SW 1271 (cell line): ENCODE results near the gene PRAMEF7.
"Not testable (repeated sequence)": the region's sequence is repeated elsewhere in the genome, so short reads cannot be mapped to it uniquely, and the experiment has no call there.

Source experiments
- DNase-seq, 2 experiments: peaks; one replicate each; lab custom pipeline; 2025; lab: John Stamatoyannopoulos, UW

Gene PRAMEF7

GRCh38 chr1:12916310-12916709 is at the start of gene PRAMEF7:
PRAMEF7 (plus strand) TSS chr1:12916610; CDS start chr1:12917693, 1,083 bp downstream.
- not testable (repeated sequence) for DNase-seq

GRCh38 chr1:12878453-12878852 is 38.0 kb upstream of the PRAMEF7 start:
- not testable (repeated sequence) for DNase-seq

- DNase-seq = not testable (repeated sequence)
Observed at GRCh38 chr1:12886101-12886500, 30.3 kb upstream of the PRAMEF7 start, which contains the start of gene PRAMEF4. PRAMEF4 (minus strand) TSS chr1:12886201; CDS start chr1:12883394, 2,807 bp downstream.

- not testable (repeated sequence) for DNase-seq
Observed at GRCh38 chr1:12898170-12898569, 18.2 kb upstream of the PRAMEF7 start, which contains the start of gene PRAMEF10. PRAMEF10 (minus strand) TSS chr1:12898270; CDS start chr1:12895847, 2,423 bp downstream.

GRCh38 chr1:12899186-12899585 is 17.2 kb upstream of the PRAMEF7 start:
- not testable (repeated sequence) for DNase-seq

- DNase-seq = not testable (repeated sequence)
Observed at GRCh38 chr1:12903793-12904572, 12.4 kb upstream of the PRAMEF7 start.

- not testable (repeated sequence) for DNase-seq
Observed at GRCh38 chr1:12921749-12922148, 5.3 kb downstream of the PRAMEF7 start.

DNA sequence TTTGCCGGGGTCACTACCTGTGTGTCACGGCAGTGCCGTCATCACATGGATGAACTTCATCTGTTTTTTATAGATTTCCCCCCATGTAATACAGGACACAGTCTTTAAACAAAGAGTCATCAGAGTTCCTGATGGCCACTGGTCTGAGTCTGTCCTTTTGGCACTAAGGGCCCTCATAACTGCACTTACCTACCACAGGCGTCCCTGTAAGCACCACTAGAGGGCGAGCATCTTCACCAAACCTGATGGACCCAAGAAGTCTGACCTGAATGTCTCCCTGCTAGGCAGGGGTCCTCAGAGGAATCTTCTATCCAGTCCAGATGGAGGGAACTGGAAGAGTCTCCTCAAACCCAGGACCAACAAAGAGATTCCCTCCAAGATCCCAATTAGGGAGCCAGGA is 8.0 kb downstream of the PRAMEF7 start:
- not testable (repeated sequence) for DNase-seq

- not testable (repeated sequence) for DNase-seq
Observed at GRCh38 chr1:12947480-12947879, 31.1 kb downstream of the PRAMEF7 start, which contains the start of gene PRAMEF6. PRAMEF6 (minus strand) TSS chr1:12947580; CDS start chr1:12942518, 5,062 bp downstream.
